Mesothelial cell of epicardium (in vitro differentiated cells): Measurements from ENCODE around the gene SANBR. TPM values are rescaled to one million over a fixed set of nuclear protein-coding genes. Genes with fewer than 3 reads are reported as not detected.
"Not testable (repeated sequence)": the region's sequence is repeated elsewhere in the genome, so short reads cannot be mapped to it uniquely, and the experiment has no call there.

Experiments used
- DNase-seq, 2 experiments: peaks; one replicate each; pipeline ENCODE4 v3.0.0; 2021; ENCODE audit warnings: low spot score in 2 of 2; ENCODE audit not compliant: unreplicated experiment in 2 of 2
- H3K27ac Mint-ChIP-seq: 2 replicates; pipeline ENCODE4 v1.8.0; 2021; ENCODE audit warnings: mixed read lengths
- H3K27me3 Mint-ChIP-seq: 2 replicates; pipeline ENCODE4 v1.8.0; 2021; ENCODE audit warnings: low read depth, mixed read lengths
- H3K36me3 Mint-ChIP-seq: 2 replicates; pipeline ENCODE4 v1.8.0; 2021; ENCODE audit warnings: mixed read lengths
- H3K4me1 Mint-ChIP-seq: 2 replicates; pipeline ENCODE4 v1.8.0; 2021; ENCODE audit warnings: mixed read lengths
- H3K4me3 Mint-ChIP-seq: 2 replicates; pipeline ENCODE4 v1.8.0; 2021; ENCODE audit warnings: mild to moderate bottlenecking, moderate library complexity, mixed read lengths
- H3K9me3 Mint-ChIP-seq: 2 replicates; pipeline ENCODE4 v1.8.0; 2021; ENCODE audit warnings: mixed read lengths
- CTCF ChIP-seq: fragments of 200-600 bp; sonication (generic); IDR thresholded peaks from one replicate; pipeline ENCODE4 v1.5.0; 2021; ENCODE audit warnings: antibody characterized with exemption; ENCODE audit not compliant: unreplicated experiment
- total RNA-seq: library from RNA; stranded (reverse); gene quantifications from 3 replicates; pipeline ENCODE4 v1.2.1, GENCODE V29; 2021

The SANBR gene
- total RNA-seq, 1 donor from 2014 or later = 14.4 TPM

- Mint-ChIP-seq H3K27ac (peak overlapping the region; percentile 98), H3K9me3 (peaks cover 10% of the 10 kb centered on the region), H3K27me3 (no peaks in the 10 kb centered on the region), H3K4me1 (peaks cover 27% of the 10 kb centered on the region), H3K4me3 (peak overlapping the region; percentile 98), H3K36me3 (peaks cover 23% of the 10 kb centered on the region)
- TF ChIP-seq CTCF = no peak
- no peak for DNase-seq
These were observed 47.3 kb upstream of the SANBR start for GRCh38 chr2:61018318-61018755.

- Mint-ChIP-seq H3K4me1 (peaks cover 27% of the 10 kb centered on the region), H3K9me3 (peaks cover 10% of the 10 kb centered on the region), H3K36me3 (peaks cover 28% of the 10 kb centered on the region), H3K27me3 (no peaks in the 10 kb centered on the region), H3K4me3 (peak overlapping the region; percentile 98), H3K27ac (peak overlapping the region; percentile 98)
- no peak for DNase-seq
- TF ChIP-seq CTCF = no peak
These were observed 46.9 kb upstream of the SANBR start for GRCh38 chr2:61018798-61019197.

- Mint-ChIP-seq H3K27me3 (no peaks in the 10 kb centered on the region), H3K4me1 (peaks cover 24% of the 10 kb centered on the region), H3K9me3 (peaks cover 10% of the 10 kb centered on the region), H3K27ac (no peak overlapping the region), H3K4me3 (no peak overlapping the region), H3K36me3 (peaks cover 40% of the 10 kb centered on the region)
- no peak for DNase-seq
- TF ChIP-seq CTCF = no peak
These were observed 44.4 kb upstream of the SANBR start for GRCh38 chr2:61021228-61021660.

- Mint-ChIP-seq H3K27ac (no peak overlapping the region), H3K4me3 (no peak overlapping the region)
- no peak for TF ChIP-seq CTCF
These were observed 42.0 kb upstream of the SANBR start for GRCh38 chr2:61023670-61024069.

GRCh38 chr2:61029533-61029932 is 36.1 kb upstream of the SANBR start:
- Mint-ChIP-seq H3K27ac (no peak overlapping the region), H3K9me3 (peaks cover 24% of the 10 kb centered on the region), H3K36me3 (peaks cover 53% of the 10 kb centered on the region), H3K4me1 (peaks cover 4% of the 10 kb centered on the region), H3K4me3 (no peak overlapping the region), H3K27me3 (no peaks in the 10 kb centered on the region)
- TF ChIP-seq CTCF = no peak
- DNase-seq = no peak

More at GRCh38 chr2:61023670-61024069, 42.0 kb upstream of the SANBR start:
- H3K36me3 Mint-ChIP-seq = peaks cover 53% of the 10 kb centered on the region
- no peak for DNase-seq
- H3K9me3 Mint-ChIP-seq = peaks cover 13% of the 10 kb centered on the region
- H3K4me1 Mint-ChIP-seq = peaks cover 16% of the 10 kb centered on the region
- H3K27me3 Mint-ChIP-seq = no peaks in the 10 kb centered on the region

- not testable (repeated sequence) for H3K27me3 Mint-ChIP-seq, DNase-seq, H3K27ac Mint-ChIP-seq, H3K4me3 Mint-ChIP-seq, H3K4me1 Mint-ChIP-seq
- Mint-ChIP-seq H3K9me3 (peaks cover 57% of the 10 kb centered on the region), H3K36me3 (peaks cover 78% of the 10 kb centered on the region)
These were observed 31.1 kb upstream of the SANBR start for GRCh38 chr2:61034592-61034991.

- H3K4me1 Mint-ChIP-seq, H3K4me3 Mint-ChIP-seq, DNase-seq, H3K27ac Mint-ChIP-seq, H3K27me3 Mint-ChIP-seq: not testable (repeated sequence)
- Mint-ChIP-seq H3K9me3 (peaks cover 60% of the 10 kb centered on the region), H3K36me3 (peaks cover 75% of the 10 kb centered on the region)
These were observed 29.0 kb upstream of the SANBR start for GRCh38 chr2:61036643-61037042.
